Islet of Langerhans (tissue), 1 donor: ENCODE data around the gene CNIH1.
A peak's percentile ranks its signal among the peaks of the same experiment; 100 is the strongest.
"Not testable (repeated sequence)": the region's sequence is repeated elsewhere in the genome, so short reads cannot be mapped to it uniquely, and the experiment has no call there.

Experiments used
- FAIRE-seq: peaks from one replicate; lab custom pipeline; 2011; peaks lifted over from hg19 to GRCh38; lab: Jason Lieb, UNC

The CNIH1 gene

DNA sequence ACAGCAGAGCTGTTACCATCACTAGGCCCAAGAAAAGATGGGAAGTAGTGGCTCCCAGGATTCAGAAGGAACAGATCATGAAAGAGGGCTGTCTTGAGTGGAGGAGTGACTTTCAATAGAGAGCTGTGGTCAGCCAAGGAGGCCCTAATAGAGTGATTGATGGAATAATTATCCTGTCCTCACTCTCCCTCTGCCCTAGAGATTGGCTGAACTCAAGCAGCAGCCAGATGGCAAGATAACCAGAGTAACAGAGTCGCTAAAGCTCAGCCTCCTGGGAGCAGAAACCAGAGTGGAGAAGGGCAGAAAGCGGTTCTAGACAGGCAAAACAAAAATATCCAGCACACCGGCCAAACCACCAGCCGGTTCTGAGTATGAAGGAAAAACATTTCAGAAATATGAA lies 24.5 kb upstream of the CNIH1 start:
- no peak for FAIRE-seq

DNA sequence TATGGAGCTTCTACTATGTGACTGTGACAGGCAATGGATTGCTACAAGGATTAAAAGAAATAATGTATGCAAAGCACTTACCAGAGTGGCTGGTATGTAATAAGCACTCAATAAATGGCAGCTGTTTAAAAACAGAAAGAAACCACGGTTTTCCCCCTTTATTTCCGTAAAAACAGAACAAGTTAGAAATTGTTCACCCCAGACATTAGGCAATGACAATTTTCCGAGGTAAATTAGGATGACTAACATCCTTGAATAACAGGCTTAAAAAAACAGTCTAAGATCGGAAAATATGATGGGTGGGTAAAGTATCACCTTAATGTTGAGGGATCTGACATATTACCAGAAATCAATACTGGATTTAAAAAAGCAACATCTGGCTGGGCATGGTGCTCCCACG lies 20.9 kb upstream of the CNIH1 start:
- no peak for FAIRE-seq

DNA sequence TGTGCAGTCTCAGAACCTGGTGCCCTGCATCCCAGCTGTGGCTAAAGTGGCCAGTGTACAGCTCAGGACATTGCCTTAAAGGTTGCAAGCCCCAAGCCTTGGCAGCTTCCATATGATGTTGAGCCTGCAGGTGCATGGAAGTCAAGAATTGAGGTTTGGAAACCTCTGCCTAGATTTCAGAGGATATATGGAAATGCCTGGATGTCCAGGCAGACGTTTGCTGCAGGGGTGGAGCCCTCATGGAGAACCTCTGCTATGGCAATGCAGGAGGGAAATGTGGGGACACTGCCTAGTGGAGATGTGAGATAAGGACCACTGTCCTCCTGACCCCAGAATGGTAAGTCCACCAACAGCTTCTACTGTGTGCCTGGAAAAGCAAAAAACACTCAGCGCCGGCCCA lies 17.9 kb upstream of the CNIH1 start:
- FAIRE-seq, result no peak

DNA sequence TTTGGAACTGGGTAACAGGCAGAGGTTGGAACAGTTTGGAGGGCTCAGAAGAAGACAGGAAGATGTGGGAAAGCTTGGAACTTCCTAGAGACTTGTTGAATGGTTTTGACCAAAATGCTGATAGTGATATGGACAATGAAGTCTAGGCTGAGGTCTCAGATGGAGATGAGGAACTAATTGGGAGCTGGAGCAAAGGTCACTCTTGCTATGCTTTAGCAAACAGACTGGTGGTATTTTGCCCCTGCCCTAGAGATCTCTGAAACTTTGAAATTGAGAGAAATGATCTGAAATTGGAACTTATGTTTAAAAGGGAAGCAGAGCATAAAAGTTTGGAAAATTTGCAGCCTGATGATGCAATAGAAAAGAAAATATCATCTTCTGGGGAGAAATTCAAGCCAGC lies 17.4 kb upstream of the CNIH1 start:
- not testable (repeated sequence) for FAIRE-seq

DNA sequence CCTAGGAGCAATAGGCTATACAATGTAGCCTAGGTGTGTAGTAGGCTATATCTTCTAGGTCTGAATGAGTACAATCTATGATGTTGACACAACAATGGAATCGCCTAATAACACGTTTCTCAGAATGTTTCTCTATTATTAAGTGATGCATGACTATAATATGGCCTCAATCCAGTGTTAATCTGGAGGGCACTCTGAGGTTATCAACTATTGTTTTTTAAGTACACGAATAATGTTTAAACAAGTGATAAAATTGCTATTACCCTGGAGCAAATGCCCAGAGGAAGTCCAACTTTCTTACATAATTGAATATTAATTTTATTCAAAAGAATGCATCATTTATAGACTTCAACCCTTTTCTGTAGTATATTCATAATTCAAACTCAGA lies 16.4 kb upstream of the CNIH1 start:
- FAIRE-seq, result no peak

DNA sequence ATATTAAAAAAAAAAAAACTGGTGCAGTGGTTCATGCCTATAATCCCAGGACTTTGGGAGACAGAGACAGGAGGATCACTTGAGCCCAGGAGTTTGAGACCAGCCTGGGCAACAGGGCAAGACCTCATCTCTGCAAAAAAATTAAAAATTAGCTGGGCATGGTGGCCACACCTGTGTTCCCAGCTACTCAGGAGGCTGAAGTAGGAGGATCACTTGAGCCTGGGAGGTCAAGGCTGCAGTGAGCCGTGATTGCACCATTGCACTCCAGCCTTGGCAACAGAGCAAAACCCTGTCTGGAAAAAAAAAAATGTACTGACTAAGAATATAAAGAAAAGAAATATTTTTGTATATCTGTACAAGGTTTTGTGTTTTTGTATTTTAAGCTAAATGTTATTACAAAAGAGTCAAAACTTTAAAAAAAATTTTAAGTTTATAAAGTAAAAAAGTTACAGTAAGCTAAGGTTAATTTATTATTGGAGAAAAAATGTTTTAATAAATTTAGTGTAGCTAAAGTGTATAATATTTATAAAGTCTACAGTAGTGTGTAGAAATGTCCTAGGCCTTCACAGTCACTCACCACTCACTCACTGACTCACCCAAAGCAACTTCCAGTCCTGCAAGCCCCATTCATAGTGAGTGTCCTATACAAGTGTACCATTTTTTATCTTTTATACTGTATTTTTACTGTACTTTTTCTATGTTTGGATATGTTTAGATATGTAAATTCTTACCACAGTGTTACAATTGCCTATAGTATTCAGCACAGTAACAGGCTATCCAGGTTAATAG lies 15.8 kb upstream of the CNIH1 start:
- FAIRE-seq, result not testable (repeated sequence)

DNA sequence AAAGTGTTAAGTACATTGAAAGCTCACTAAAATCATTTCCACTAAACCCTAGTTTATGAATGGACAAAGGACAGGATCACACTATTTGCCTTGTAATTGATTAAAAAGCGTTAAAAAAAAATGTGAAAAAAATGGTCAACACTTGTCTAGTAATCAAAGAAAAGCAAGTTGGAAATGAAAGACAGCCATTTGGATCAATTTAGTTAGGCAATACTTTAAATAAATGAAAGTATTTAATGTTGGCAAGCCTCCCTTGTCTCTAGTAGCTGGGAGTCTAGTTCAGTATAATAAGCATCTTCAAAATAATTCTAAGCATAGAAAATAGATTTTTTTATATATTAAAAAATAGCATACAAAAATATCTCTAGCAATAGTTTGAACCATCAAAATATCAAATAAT lies 14.2 kb upstream of the CNIH1 start:
- no peak for FAIRE-seq

DNA sequence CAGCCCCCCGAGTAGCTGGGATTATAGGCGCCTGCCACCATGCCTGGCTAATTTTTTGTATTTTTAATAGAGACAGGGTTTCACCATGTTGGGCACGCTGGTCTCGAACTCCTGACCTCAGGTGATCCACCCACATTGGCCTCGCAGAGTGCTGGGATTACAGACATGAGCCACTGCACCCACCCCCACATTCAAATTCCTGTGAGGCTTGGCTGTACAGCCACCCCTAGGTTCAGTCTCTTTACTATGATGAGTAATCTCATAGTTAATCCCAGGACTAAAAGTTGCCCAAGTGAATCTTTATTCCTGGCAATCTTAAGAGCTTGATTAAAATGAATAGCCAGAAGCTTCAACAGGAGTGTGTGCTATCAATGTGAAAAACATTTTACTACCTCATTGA lies 12.8 kb upstream of the CNIH1 start:
- FAIRE-seq, result not testable (repeated sequence)

DNA sequence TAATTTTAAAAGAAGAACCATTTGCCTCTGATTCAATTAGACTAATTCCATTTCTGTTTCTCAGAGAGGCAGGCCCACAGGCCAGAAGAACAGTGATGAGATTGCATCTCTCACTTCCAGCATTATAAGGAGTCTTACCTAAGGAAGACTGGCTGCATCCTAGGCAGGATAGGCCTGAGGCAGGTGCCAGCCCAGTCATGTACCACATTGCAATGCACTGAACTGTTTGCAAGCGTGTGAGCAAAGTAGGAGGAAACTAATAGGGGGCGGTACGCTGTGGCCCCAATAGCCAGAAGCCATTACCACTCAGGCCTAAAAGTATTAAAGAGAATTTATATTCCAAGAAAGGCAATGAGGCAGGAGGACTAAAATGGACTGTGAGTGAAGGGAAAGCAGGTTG lies 12.1 kb upstream of the CNIH1 start:
- FAIRE-seq, result no peak

DNA sequence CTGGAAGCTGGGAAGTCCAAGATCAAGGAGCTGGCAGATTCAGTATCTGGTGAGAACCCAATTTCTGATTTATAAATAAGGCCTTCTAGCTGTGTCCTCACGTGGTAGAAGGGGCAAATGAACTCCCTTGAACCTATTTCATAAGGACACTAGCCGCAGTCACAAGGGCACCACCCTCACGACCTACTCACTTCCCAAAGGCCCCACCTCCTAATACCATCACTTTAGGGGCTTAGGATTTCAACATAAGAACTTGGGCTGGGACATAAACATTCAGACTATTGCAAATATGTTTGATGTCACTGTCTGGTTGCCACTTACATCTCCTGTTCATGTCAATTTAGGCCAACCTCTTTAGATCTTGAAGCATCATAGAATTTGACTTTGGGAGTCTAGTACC lies 10.8 kb upstream of the CNIH1 start:
- no peak for FAIRE-seq

DNA sequence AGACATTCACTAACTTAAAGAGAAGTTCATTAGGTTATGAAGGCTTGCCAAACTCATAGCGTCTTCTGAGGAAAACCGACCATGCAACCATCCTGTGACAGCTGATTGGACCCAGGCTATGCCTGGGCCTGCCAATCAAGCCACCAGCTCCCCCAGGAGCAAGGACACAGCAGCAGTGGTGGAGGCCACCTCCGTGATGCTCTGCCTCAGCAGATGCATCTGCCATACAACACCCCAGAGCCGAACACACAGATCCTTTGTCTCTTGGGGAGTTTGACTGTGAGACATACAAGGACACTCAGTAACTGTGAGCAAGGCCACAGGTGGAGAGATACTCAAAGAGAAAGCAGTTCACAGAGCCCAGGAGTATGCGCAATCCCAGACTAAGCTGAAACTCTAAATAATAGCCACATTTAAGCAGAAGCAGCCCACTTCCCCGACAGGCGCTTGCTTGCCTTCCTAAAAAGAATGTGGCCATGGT lies 10.0 kb upstream of the CNIH1 start:
- FAIRE-seq, result no peak

DNA sequence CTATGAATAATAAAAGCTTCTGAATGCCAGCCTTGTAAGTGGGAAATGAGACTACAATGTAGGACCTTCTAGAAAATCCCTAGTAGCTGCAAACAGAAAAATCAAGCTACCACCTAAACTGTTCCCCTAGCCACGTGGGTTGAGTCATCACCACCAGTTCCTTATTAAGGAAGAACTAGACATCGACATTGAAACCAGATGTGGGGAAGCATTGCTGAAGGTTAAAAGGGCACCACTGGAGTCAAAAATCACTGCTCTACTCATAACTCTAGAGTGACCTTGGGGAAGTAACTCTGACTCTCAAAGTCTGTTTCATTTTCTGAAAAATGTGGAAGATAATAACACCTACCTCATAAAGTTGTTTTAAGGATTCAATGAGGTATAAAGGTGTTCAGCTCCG lies 9.4 kb upstream of the CNIH1 start:
- FAIRE-seq, result no peak

DNA sequence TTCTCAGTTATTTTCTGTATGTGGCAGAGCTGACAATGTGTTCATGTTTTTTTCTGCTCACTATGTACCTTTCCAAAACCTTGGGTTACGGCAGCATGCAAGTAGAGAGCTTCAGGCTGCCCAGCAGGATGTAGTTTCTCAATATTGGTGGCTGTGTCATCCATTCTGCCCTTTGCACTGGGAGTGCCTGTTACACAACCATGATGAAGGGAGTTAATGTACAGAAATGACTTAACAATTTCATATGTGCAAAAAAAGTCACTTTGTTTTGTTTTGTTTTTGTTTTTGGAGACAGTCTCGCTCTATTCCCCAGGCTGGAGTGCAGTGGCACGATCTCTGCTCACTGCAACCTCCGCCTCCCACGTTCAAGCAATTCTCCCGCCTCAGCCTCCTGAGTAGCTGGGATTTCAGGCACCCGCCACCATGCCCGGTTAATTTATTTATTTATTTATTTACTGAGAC lies 6.1 kb upstream of the CNIH1 start:
- FAIRE-seq, result no peak

DNA sequence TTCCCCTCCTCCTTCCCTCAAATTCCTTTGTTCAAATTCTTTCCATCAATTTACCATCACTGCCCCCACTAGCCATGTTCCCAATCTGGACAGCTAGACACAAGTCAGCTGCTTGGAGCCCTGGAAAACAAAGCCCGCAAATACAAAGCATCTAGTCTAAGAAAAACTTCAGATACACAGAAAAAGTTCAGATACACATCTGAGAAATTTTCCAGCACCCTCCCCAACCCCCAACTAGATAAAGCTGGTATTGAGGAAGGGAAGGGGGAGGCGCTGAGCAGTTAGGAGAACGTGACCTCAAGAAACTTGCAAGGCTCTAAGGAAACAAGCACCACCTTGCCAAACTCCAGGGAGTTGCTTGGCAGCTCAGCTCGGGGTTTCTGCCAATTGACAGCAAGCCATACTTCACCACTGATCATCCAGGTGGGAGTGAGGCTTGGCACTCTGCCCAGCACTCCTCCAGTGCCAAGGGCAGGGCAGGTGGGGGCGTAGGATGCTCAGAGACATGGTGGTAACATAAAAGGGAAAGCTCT lies 5.1 kb upstream of the CNIH1 start:
- FAIRE-seq, result no peak

DNA sequence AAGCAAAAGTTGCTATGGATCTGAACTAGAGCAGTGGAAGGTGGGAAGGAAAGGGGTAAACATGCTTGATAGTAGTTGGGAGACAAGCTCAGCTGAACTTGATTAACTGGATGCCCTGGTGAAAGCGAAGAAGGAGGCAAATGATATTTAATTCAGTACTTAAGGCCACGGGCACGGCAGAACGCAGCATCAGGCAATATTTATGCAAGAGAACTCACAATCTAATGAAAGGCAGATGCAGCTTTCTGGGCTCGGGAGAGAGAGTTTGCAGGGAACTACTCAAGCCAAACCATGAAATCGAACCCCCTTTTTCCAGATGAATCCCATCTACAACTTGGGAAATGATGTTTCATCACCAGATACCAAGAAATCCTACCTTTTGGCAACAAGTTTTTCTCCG lies 3.5 kb upstream of the CNIH1 start:
- FAIRE-seq, result no peak

DNA sequence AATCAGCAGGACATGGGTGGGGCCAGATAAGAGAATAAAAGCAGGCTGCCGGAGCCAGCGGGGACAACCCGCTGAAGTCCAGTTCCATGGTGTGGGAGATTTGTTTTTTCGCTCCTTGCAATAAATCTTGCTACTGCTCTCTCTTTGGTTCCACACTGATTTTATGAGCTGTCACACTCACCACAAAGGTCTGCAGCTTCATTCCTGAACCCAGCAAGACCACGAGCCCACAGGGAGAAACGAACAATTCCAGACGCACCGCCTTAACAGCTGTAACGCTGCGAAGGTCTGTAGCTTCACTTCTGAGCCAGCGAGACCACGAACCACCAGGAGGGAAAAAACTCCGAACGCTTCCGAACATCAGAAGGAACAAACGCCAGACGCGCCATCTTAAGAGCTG lies 2.8 kb upstream of the CNIH1 start:
- FAIRE-seq, result no peak

DNA sequence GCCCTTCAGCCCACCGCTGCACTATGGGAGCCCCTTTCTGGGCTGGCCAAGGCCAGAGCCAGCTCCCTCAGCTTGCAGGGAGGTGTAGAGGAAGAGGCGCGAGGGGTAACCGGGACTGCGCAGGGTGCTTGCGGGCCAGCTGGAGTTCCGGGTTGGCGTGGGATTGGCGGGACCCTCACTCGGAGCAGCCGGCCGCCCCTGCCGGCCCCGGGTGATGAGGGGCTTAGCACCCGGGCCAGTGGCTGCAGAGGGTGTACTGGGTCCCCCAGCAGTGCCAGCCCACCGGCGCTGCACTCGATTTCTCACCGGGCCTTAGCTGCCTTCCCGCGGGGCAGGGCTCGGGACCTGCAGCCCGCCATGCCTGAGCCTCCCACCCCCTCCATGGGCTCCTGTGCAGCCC lies 1.8 kb upstream of the CNIH1 start:
- FAIRE-seq, result not testable (repeated sequence)

DNA sequence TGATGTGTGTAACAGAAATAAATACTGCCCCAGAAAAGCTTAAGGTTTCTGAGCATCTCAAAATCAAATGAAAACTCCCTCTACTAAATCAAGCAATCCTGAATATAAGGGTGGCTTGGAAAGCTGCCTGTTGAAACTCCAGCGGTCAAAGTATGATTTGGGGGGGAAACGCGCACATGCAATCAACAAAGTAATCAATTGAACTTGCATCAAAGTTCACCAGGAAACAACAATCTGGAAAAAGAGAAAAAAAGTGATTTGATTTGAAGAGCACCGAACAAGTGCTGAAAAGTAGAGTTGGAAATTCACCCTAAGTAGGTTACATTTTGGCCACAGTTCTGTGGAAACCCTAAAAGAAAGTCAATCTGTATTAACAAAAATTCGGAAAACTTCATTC lies 700 bp downstream of the CNIH1 start:
- no peak for FAIRE-seq

DNA sequence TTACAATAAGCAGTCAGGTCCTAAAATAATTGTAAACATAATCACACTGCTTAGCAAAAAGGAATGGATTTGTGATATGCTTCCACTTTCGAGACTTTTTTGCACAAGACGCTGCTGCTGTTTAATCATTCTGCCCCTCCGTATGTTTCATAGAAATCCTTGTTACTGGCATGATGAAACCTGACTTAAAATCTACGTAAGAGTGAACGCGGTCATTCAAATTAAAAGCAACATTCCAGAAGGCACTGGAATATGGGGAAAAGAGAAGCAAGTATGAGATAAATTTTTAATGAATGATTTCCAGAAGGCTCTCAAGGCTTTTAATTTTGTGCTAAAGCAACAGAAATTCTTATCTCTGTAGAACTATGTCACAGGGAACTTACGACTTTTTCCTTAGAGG lies 1.1 kb downstream of the CNIH1 start:
- no peak for FAIRE-seq

DNA sequence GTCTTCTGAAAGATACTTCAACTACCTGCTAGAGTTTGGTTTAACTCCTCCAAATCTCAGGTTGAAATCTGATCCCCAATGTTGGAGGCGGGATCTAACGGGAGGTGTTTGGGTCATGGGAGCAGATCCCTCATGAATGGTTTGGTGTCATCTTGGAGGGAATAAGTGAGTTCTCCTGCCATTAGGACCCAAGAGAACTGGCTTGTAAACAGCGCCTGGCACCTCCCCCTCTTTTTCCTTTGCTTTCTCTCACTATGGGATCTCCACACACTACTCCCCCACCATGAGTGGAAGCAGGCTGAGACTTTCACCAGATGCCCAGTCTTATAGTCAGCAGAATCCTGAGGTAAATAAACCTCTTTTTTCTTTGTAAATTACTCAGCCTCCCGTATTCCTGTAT lies 2.5 kb downstream of the CNIH1 start:
- FAIRE-seq, result no peak

DNA sequence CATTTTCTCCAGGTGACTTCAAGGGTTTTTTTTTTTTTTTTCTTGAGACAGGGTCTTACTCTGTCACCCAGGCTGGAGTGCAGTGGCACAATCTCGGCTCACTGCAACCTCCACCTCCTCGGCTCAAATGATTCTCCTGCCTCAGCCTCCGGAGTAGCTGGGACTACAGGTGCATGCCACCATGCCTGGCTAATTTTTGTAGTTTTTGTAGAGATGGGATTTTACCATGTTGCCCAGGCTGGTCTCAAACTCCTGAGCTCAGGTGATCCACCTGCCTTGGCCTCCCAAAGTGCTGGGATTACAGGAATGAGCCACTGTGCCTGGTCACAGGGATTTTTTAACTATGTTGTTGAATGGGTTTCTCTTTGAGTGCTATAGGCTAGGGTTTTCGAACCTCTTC lies 3.2 kb downstream of the CNIH1 start:
- FAIRE-seq, result not testable (repeated sequence)

DNA sequence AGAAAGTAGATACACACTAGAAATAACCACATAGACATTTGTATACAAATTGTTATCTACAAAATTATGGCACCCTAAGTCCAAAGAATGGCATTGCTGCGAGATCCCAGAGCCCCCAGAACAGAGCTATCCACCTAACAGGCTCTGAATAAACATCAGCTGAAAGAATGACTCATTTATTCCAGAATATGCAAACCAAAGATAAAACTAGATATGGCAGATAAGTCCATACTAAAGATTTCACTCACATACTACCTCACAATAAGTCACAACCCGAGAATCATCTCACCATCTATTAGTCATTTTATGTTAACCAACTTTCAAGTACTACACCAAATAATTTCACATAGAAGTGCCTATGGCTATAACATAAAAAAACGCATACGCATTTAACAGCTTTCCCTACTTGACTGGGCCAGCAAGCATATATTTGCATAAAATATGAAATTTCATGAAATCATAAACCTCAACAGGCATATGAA lies 5.6 kb downstream of the CNIH1 start:
- peak; percentile 41 for FAIRE-seq

DNA sequence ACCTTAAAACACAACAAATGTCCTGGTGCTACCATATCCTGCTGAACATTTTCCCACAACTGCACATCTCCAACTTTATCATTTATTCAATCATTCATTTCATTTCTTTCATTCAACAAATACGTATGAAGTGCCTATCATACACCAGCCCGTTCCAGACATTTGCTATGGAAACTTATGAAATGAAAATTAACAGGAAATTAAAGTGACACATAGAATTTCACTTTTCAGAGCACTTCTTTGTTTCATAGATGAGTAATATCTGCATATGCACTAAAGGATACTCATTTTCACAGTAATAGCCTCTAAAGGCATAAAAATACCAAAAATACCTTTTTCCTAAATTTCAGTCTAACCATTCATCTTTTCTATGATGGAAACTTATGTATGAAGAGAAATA lies 12.6 kb downstream of the CNIH1 start:
- no peak for FAIRE-seq

DNA sequence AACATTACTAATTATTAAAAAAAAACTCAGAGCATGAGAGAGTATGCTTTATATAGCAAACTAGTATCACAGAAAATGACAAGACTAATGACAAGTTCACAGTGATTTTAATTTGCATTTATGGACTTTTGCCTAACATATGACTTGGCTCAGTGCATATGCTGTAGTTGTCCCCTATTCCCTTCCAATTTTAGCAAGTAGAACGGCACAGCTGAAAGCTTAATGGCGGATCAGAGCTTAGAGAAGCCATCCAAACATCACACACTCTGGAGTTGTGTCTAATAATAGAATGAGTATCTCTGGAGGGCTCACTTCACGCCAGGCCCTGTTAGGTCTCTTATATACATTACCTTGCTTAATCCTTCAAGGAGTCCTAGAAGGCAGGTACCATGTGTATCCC lies 13.3 kb downstream of the CNIH1 start:
- no peak for FAIRE-seq
